Posterior vena cava (tissue), 2 donors: Measurements from ENCODE around the gene TXNDC12. TPM values are rescaled to one million over a fixed set of nuclear protein-coding genes. Genes with fewer than 3 reads are reported as not detected.
"Not testable (repeated sequence)": the region's sequence is repeated elsewhere in the genome, so short reads cannot be mapped to it uniquely, and the experiment has no call there.

Experiments
- DNase-seq: peaks from one replicate; pipeline ENCODE4 v3.0.0-alpha.2; 2020; ENCODE audit warnings: low spot score
- intact Hi-C, 2 donors: fragments of 100-400 bp; cut with DNase I; formaldehyde crosslinking; loops; one replicate each; pipeline versions ENCODE4 v1.14.1 to v1.14.2; 2022 to 2023
- long read RNA-seq, 2 donors: library from polyadenylated mRNA; unstranded; transcript quantifications; one replicate each; pipeline ENCODE4 v2.0.0, GENCODE V29; 2020 to 2021
- total RNA-seq, 2 donors: library from RNA; stranded (reverse); fragmentation: NEBNext Ultra II Directional; extraction: Animal tissue kit (Norgen Biotek cat#: 25700); gene quantifications; one replicate each; pipeline ENCODE4 v1.2.1, GENCODE V29; 2021
- donor health status: DM: yes; HTN: yes; CAD: no.
- donor health status: DM: yes; HTN: yes; CAD: no.

Gene TXNDC12
- 10 to 100 TPM; 30.1 to 32.7 TPM for total RNA-seq
- long read RNA-seq, donor 1, transcript TXNDC12-201 (7 exons, 2,396 nt): major isoform, 19 of 22 reads
- long read RNA-seq, donor 1, partial matches to known transcripts: 2 of 22 reads
- long read RNA-seq, donor 1, other reads (novel, unspliced or antisense): 1 of 22 reads
- long read RNA-seq, donor 2, transcript TXNDC12-201 (7 exons, 2,396 nt): major isoform, 81 of 83 reads
- long read RNA-seq, donor 2, partial matches to known transcripts: 2 of 83 reads
- long read RNA-seq, donor 2, other reads (novel, unspliced or antisense): 0 of 83 reads

DNA sequence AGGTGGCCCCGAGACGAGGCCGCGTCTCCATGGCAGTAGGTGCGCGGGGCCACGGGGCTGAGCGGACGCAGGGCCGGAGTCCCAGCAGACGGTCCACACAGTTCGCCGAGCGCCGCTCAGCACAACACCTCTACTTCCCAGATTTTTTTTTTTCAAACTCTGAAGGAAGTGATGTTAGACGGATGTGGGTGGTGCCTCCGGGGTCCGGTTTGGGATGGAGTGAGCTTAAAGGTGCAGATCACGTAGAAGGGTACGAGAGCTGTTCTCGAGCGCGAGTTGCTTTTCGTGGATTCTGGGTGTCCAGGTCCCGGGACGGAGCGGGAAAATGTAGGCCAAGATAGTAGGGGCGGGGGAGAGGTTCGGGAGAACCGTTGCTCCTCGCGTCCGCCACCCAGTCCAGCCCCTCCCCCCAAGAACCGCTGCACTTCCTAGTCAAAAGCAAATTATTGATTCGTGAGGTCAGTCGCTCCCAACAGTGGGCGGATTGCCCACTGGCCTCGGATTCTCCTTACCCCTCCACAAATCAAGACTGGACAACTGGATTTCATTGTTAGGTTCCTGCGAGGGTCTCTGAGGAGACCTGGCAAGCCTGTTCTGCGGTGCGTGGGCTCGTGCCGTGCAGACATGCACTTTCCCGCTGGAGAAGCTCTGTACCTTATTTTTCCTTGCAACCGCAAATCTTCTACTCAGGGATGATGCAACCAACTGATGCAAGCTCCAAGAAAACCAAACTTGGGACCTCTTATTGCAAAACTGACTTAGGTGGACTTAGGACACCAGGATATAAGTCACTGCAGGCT lies at the start of gene TXNDC12:
TSS of gene TXNDC12 (minus strand) at position 126 of the 800 bp plus-strand sequence. CDS start at position 31, 95 bp downstream.
- DNase-seq: peak; percentile 93
- intact Hi-C loops: loop anchor here in 1 of 2 donors (5.0 kb wide), 1 partner anchor 1128 kb away; no protein-coding TSS in a partner anchor

DNA sequence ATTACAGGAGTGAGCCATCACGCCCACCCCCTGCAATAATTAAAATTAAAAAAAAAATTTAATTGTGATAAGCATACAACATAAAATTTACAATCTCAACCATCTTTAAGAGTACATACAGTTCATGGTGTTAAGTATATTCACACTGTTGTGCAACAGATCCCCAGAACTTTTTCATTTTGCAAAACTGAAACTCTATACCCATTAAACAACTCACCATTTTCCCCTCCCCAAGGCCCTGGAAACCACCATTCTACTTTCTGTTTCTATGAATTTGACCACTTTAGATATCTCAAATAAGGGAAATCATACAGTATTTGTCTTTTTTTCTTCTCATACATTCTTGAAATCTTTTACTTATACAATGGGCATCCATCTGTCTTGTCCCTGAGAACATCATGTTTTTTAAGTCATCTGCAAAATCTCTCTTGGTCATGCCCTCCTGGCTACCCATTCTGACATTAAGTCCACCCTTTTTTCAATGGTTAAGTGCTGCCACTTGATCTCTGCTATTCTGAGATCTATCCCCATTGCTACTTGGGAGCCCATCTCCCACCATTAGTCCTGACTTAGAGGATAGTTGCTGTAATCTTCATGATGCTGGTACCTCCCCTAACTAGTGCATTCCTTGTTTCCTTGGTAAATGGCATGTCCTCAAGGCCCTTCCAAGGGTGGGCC lies 47.5 kb upstream of the TXNDC12 start:
- DNase-seq: no peak
- intact Hi-C loops: no loop called here

- intact Hi-C loops: no loop called here
- no peak for DNase-seq
Observed at GRCh38 chr1:52098139-52098871, 43.3 kb upstream of the TXNDC12 start.

- DNase-seq: no peak
- intact Hi-C loops: no loop called here
Observed at GRCh38 chr1:52096216-52096615, 41.2 kb upstream of the TXNDC12 start.

GRCh38 chr1:52094300-52094699 lies 39.3 kb upstream of the TXNDC12 start:
- intact Hi-C loops: loop anchor here in 1 of 2 donors (2.0 kb wide), 1 partner anchor 129 kb away; no protein-coding TSS in a partner anchor
- DNase-seq: not testable (repeated sequence)

GRCh38 chr1:52087892-52088291 lies 32.9 kb upstream of the TXNDC12 start:
- intact Hi-C loops, DNase-seq: not testable (repeated sequence)

DNA sequence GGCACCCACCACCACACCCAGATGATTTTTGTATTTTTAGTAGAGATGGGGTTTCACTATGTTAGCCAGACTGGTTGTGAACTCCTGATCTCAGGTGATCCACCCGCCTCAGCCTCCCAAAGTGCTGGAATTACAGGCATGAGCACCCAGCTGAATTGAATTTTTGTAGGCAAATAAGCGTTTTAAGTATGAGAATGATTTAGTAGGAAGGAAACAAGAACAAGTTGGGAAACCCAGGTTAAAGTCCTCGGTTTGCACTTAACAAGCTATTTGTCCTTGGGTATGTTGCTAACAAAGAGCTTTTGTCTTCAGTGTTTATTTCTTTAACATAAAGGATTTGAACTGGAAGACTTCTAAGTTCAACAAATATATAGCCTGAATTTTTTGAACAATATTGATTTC lies 25.0 kb upstream of the TXNDC12 start:
- DNase-seq: no peak
- intact Hi-C loops: no loop called here

GRCh38 chr1:52077277-52077676 lies 22.3 kb upstream of the TXNDC12 start:
- DNase-seq, intact Hi-C loops: not testable (repeated sequence)

- intact Hi-C loops: loop anchor here in 1 of 2 donors (5.0 kb wide), 1 partner anchor 970 kb away; no protein-coding TSS in a partner anchor
- DNase-seq: no peak
Observed at GRCh38 chr1:52072291-52072690, 17.3 kb upstream of the TXNDC12 start.

- no peak for DNase-seq
- intact Hi-C loops: loop anchor here in 1 of 2 donors (5.0 kb wide), 1 partner anchor 972 kb away; no protein-coding TSS in a partner anchor
Observed at GRCh38 chr1:52070704-52071103, 15.7 kb upstream of the TXNDC12 start.

DNA sequence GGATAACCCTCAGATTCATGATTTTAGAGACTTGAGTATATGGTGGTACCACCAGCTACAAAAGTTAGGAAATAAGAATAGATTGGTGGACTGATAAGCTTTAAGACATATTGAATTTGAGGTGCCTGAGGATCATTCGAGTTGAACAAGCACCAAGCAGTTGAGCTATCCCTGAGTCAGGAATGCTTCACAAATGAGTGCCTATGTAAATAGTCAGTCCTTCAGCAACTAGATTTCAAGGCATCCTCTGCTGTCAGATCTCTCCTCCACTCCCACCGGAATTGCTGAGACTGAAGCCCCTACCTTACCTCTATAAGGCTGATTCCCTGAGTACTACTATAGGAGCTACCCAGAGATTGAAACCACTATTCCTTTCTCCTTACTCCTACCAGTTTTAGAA lies 8.2 kb upstream of the TXNDC12 start:
- no peak for DNase-seq
- intact Hi-C loops: no loop called here

DNA sequence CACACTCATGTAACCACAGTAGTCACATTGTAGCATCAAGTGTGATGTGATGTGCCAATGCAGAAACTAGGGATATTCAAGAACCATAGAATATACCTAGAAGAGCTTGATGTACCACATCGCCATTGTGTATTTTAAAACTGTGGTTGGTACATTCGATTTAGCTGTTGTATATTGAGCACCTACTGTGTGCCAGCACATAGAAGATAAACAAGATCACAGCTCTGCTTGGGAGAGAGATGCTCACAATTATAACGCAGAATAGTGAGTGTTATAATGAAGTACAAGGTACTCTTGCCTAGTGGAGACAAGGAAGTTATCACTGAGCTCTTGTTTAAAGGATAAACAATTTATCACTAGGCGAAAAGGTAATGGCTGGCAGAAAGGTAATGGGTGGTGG lies 5.8 kb upstream of the TXNDC12 start:
- DNase-seq: no peak
- intact Hi-C loops: no loop called here

GRCh38 chr1:52059888-52060287 lies 4.9 kb upstream of the TXNDC12 start:
- no peak for DNase-seq
- intact Hi-C loops: loop anchor here in 1 of 2 donors (5.0 kb wide), 1 partner anchor 1133 kb away; no protein-coding TSS in a partner anchor

GRCh38 chr1:52059321-52059720 lies 4.3 kb upstream of the TXNDC12 start:
- no peak for DNase-seq
- intact Hi-C loops: loop anchor here in 1 of 2 donors (5.0 kb wide), 1 partner anchor 1132 kb away; no protein-coding TSS in a partner anchor

DNA sequence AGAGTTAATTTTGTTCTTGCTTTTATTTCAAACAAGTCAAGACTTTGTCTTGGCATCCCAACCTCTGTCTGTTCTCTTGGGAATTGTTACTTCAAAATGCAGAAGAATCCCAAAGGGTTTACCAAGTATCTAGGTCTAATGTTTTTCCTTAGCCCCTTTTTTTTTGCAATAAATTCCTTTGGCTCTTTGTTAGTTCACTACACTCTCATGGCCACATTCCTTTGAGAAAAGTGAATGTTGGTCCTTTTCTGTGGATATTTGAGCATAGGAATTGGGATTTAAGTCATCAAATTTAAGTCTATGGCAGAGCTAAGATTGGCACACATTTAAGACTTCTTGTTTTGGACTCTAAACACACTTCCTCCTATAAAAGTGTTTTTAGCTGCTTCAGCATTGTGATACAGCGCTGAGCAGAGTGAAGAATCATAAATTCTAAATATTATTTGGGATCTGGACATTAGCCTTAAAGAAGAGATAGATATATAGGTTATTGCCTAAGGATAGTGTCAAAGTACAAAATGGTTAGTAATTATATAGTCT lies 3.0 kb upstream of the TXNDC12 start:
- DNase-seq: no peak
- intact Hi-C loops: loop anchor here in 1 of 2 donors (5.0 kb wide), 1 partner anchor 1131 kb away; no protein-coding TSS in a partner anchor

GRCh38 chr1:52057255-52057654 lies 2.3 kb upstream of the TXNDC12 start:
- DNase-seq: no peak
- intact Hi-C loops: loop anchor here in 1 of 2 donors (5.0 kb wide), 1 partner anchor 1130 kb away; no protein-coding TSS in a partner anchor

DNA sequence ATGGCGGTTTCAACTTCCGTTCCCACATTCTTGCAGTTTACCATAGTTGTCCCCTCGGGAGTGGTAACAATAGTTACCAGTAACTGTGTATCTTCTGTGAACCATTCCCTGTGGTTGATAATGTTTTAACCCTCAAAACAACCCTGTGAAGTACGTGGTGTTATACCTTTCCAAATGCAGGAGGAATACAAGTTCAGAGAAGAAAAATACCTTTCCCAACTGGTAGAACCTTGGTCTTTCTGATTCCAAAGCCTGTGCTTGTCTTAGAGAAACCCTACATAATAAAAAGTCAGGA lies 1.9 kb upstream of the TXNDC12 start:
- no peak for DNase-seq
- intact Hi-C loops: loop anchor here in 1 of 2 donors (5.0 kb wide), 1 partner anchor 1130 kb away; no protein-coding TSS in a partner anchor

DNA sequence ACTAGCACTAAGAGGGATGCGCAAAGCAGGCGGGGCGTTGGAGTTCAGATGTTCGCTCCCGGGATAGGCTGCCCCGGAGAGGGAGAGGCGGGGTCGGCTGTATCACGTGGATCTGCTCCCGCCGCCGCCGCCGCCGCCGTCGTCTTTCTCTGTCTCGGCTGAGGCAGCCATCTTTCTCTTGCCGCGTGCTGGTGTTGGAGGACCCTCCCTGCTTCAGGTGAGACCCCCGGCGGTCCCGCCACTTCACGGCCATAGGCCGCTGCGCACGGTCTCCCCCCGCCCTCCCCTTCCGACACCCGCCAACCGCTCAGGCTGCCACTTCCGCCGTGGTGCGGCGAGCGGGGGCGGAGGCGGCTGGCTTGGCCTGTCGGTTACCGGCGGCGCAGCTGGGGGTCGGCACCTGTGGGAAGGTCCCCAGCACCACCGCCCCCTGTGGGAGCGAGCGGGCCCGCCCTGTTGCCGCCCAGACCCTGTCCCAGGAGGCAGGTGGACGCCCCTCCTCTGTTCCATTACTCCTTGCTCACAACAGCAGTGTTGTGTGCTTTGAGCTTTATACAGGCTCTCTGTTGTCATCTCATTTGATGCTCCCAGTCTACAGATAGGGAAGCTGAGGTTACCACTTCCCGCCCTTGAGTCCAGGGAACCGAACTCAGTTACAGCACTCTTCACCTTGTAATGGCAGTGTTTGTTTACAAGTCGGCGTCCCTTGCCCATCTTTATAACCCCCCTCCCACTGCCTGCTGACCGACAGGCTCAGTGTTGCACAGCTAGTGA lies 1.4 kb upstream of the TXNDC12 start, which contains the start of gene BTF3L4:
TSS of gene BTF3L4 (plus strand) at position 133 of the 774 bp plus-strand sequence. CDS start 3,553 bp downstream, outside the sequence.
- DNase-seq: peak; percentile 98
- intact Hi-C loops: loop anchor here in 1 of 2 donors (5.0 kb wide), 1 partner anchor 1129 kb away; no protein-coding TSS in a partner anchor
